Suprapubic skin (tissue), 4 donors: Measurements from ENCODE around the gene XYLT1. TPM values are rescaled to one million over a fixed set of nuclear protein-coding genes. Genes with fewer than 3 reads are reported as not detected.

Experiments used
- DNase-seq, 2 donors: peaks; one replicate each; pipeline ENCODE4 v3.0.0-alpha.2; 2019; ENCODE audit warnings: low spot score in 2 of 2
- H3K27ac ChIP-seq: fragments of 200-600 bp; sonication (generic); one replicate; pipeline ENCODE4 v1.5.1; 2019
- H3K27me3 ChIP-seq: fragments of 200-600 bp; sonication (generic); one replicate; pipeline ENCODE4 v1.5.1; 2019
- H3K36me3 ChIP-seq: fragments of 200-600 bp; sonication (generic); one replicate; pipeline ENCODE4 v1.5.1; 2019
- H3K4me1 ChIP-seq: fragments of 200-600 bp; sonication (generic); one replicate; pipeline ENCODE4 v1.5.1; 2019
- H3K4me3 ChIP-seq: fragments of 200-600 bp; sonication (generic); one replicate; pipeline ENCODE4 v1.5.1; 2019; ENCODE audit warnings: mild to moderate bottlenecking
- H3K9me3 ChIP-seq: fragments of 200-600 bp; sonication (generic); one replicate; pipeline ENCODE4 v1.5.1; 2019
- CTCF ChIP-seq, 2 donors: fragments of 200-600 bp in 1 of 2; fragments of 450-650 bp in 1 of 2; sonication (generic) in 1 of 2; IDR thresholded peaks; one replicate each; pipeline ENCODE4 v1.5.1; 2016 to 2019; ENCODE audit warnings: antibody characterized with exemption in 2 of 2, mild to moderate bottlenecking in 1 of 2, moderate library complexity in 1 of 2
- EP300 ChIP-seq: sonication (generic); formaldehyde crosslinking; IDR thresholded peaks from one replicate; pipeline ENCODE4 v1.6.1; 2017; ENCODE audit warnings: antibody characterized with exemption
- POLR2A ChIP-seq, 2 donors: fragments of 450-650 bp; IDR thresholded peaks; one replicate each; pipeline ENCODE4 v1.6.1; 2017; ENCODE audit warnings: antibody characterized with exemption in 2 of 2, mild to moderate bottlenecking in 2 of 2, moderate library complexity in 2 of 2
- POLR2AphosphoS5 ChIP-seq, 3 donors: sonication (generic); formaldehyde crosslinking; IDR thresholded peaks; one replicate each; pipeline ENCODE4 v1.6.1; 2017; ENCODE audit warnings: antibody characterized with exemption in 3 of 3
- WGBS: methylation state at CpG from one replicate; pipeline ENCODE4 v1.1.5; 2018; 5-methylcytosine and 5-hydroxymethylcytosine counted together
- total RNA-seq, 4 donors: library from RNA; depleted of rRNA; stranded (reverse); fragments of >200 nt; gene quantifications; one replicate each; pipeline ENCODE4 v1.1.0, GENCODE V29; 2016

XYLT1 gene
- total RNA-seq, 4 donors from 2014 or later: 23.5 to 30.6 (median 25.7) TPM

- no peak for DNase-seq
- WGBS: 78% methylated on average over 8 of the region's 8 CpGs
- Histone ChIP-seq H3K4me1 (peaks cover 25% of the 10 kb centered on the region), H3K9me3 (no peaks in the 10 kb centered on the region), H3K36me3 (no peaks in the 10 kb centered on the region), H3K4me3 (no peak overlapping the region), H3K27ac (no peak overlapping the region), H3K27me3 (no peaks in the 10 kb centered on the region)
- TF ChIP-seq CTCF (IDR thresholded peaks at IDR 0.05): no peak
- no peak for TF ChIP-seq POLR2A (IDR thresholded peaks at IDR 0.05)
- TF ChIP-seq EP300: no peak
- no peak for TF ChIP-seq POLR2AphosphoS5 (IDR thresholded peaks at IDR 0.05)
Measured at GRCh38 chr16:17457997-17458396, 12.8 kb downstream of the XYLT1 start.

- no peaks in the 10 kb centered on the region for H3K36me3 ChIP-seq
- no peak overlapping the region for H3K4me3 ChIP-seq
- no peaks in the 10 kb centered on the region for H3K27me3 ChIP-seq
- H3K9me3 ChIP-seq: no peaks in the 10 kb centered on the region
- DNase-seq: no peak
- WGBS: 82% methylated on average over 3 of the region's 3 CpGs
- no peak overlapping the region for H3K27ac ChIP-seq
- peaks cover 25% of the 10 kb centered on the region for H3K4me1 ChIP-seq
- TF ChIP-seq POLR2A (IDR thresholded peaks at IDR 0.05): no peak
- no peak for TF ChIP-seq POLR2AphosphoS5 (IDR thresholded peaks at IDR 0.05)
- no peak for TF ChIP-seq CTCF (IDR thresholded peaks at IDR 0.05)
Measured at GRCh38 chr16:17457513-17457912, 13.2 kb downstream of the XYLT1 start.

- Histone ChIP-seq H3K27me3 (no peaks in the 10 kb centered on the region), H3K9me3 (no peaks in the 10 kb centered on the region), H3K4me3 (no peak overlapping the region), H3K27ac (no peak overlapping the region), H3K36me3 (no peaks in the 10 kb centered on the region), H3K4me1 (peaks cover 16% of the 10 kb centered on the region)
- 73% methylated on average over 4 of the region's 4 CpGs for WGBS
- TF ChIP-seq EP300 (no peak), CTCF (IDR thresholded peaks at IDR 0.05) (no peak), POLR2A (IDR thresholded peaks at IDR 0.05) (no peak), POLR2AphosphoS5 (IDR thresholded peaks at IDR 0.05) (no peak)
- DNase-seq: no peak
Measured at GRCh38 chr16:17454162-17454730, 16.5 kb downstream of the XYLT1 start.

- H3K36me3 ChIP-seq: no peaks in the 10 kb centered on the region
- no peaks in the 10 kb centered on the region for H3K9me3 ChIP-seq
- TF ChIP-seq POLR2AphosphoS5 (IDR thresholded peaks at IDR 0.05) (no peak), EP300 (no peak), CTCF (IDR thresholded peaks at IDR 0.05) (no peak), POLR2A (IDR thresholded peaks at IDR 0.05) (no peak)
- H3K27ac ChIP-seq: no peak overlapping the region
- no peak for DNase-seq
- 48% methylated on average over 7 of the region's 8 CpGs for WGBS
- H3K4me1 ChIP-seq: peaks cover 18% of the 10 kb centered on the region
- H3K4me3 ChIP-seq: no peak overlapping the region
- no peaks in the 10 kb centered on the region for H3K27me3 ChIP-seq
Measured at GRCh38 chr16:17453364-17454038, 17.3 kb downstream of the XYLT1 start.

- TF ChIP-seq EP300 (no peak), POLR2A (IDR thresholded peaks at IDR 0.05) (no peak), POLR2AphosphoS5 (IDR thresholded peaks at IDR 0.05) (no peak), CTCF (IDR thresholded peaks at IDR 0.05) (no peak)
- Histone ChIP-seq H3K36me3 (no peaks in the 10 kb centered on the region), H3K4me1 (peaks cover 18% of the 10 kb centered on the region), H3K4me3 (no peak overlapping the region), H3K9me3 (no peaks in the 10 kb centered on the region), H3K27ac (no peak overlapping the region), H3K27me3 (no peaks in the 10 kb centered on the region)
- 73% methylated on average over 2 of the region's 2 CpGs for WGBS
- no peak for DNase-seq
Measured at GRCh38 chr16:17452922-17453321, 17.8 kb downstream of the XYLT1 start.
